ENCODE measurements around the gene CALB2. TPM values are rescaled to one million over a fixed set of nuclear protein-coding genes. Genes with fewer than 3 reads are reported as not detected.

The CALB2 gene
- total and polyA plus RNA-seq, 2 donors (not counting 3 experiments of a cell fraction or from before 2014, with no cell fraction given), result not detected

DNA sequence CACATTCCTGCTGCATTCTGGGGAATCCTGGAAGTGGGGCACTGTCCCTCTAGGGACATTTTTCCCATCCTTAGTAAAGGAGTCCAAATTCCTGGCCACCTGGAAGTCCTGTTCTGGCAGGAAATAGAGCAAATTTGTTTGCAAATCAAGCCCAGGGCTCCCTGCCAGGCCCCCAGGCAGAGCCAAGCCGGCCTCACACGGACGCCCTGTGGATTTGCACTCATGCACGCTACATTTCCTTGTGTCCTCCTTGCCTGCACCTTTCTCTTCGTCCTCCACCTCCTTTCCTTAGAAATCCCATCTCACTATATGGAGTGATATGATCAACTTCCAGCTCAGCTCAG, 7.0 kb upstream of the CALB2 start:
- no peak for FAIRE-seq
- Histone ChIP-seq H3K4me3 (replicated peaks in 1 of 3; ENCODE audit: insufficient read depth in 1 of 3, low read depth in 1 of 3, low read length in 3 of 3) (no peak overlapping the region), H2AFZ (ENCODE audit: low read depth, low read length) (no peak overlapping the region), H3K4me2 (ENCODE audit: insufficient read depth, low read length) (no peak overlapping the region), H3K4me1 (ENCODE audit: control insufficient read depth, extremely low read depth, insufficient read depth, low read length) (no peaks in the 10 kb centered on the region), H3K9ac (replicated peaks; ENCODE audit: extremely low read depth, insufficient read depth, low read length) (no peak overlapping the region), H3K79me2 (ENCODE audit: control insufficient read depth, insufficient read depth, low read length) (no peaks in the 10 kb centered on the region), H3K9me1 (replicated peaks; ENCODE audit: control insufficient read depth, extremely low read depth, insufficient read depth, low read length) (no peaks in the 10 kb centered on the region), H3K27ac (ENCODE audit: insufficient read depth, low read depth, low read length) (no peak overlapping the region), H3K36me3 (ENCODE audit: control insufficient read depth in 2 of 2, extremely low read depth in 1 of 2, insufficient read depth in 2 of 2, low read length in 2 of 2) (no peaks in the 10 kb centered on the region), H3K27me3 (ENCODE audit: control insufficient read depth in 2 of 2, insufficient read depth in 2 of 2, low read length in 2 of 2) (no peaks in the 10 kb centered on the region), H3K9me3 (replicated peaks; ENCODE audit: control insufficient read depth, insufficient read depth, low read length) (no peaks in the 10 kb centered on the region), H4K20me1 (replicated peaks; ENCODE audit: control insufficient read depth, extremely low read depth, insufficient read depth, low read length) (no peaks in the 10 kb centered on the region)
- intact Hi-C loops (cut with micrococcal nuclease) (no loop called here), dilution Hi-C loops (cut with MboI; ENCODE audit: extremely low pct_ligation_motif_present, low sequenced_read_pairs) (no loop called here)
- DNase-seq (ENCODE audit: low read depth, low spot score), result no peak
- POLR2A ChIA-PET, result no interaction called here
- CTCF ChIA-PET, result no interaction called here
- BruUV-seq (replicated peaks), result no TSS peak
- no peak for TF ChIP-seq MYC (IDR thresholded peaks at IDR 0.05; ENCODE audit: low read depth, low read length)
- no peak for TF ChIP-seq CTCF (IDR thresholded peaks at IDR 0.05; ENCODE audit: extremely low read depth in 1 of 2, insufficient read depth in 1 of 2, low read depth in 1 of 2, low read length in 2 of 2)
- TF ChIP-seq POLR2AphosphoS5 (IDR thresholded peaks at IDR 0.05; ENCODE audit: insufficient read depth, low read depth, low read length), result no peak
- no peak for TF ChIP-seq FOS (IDR thresholded peaks at IDR 0.05; ENCODE audit: borderline replicate concordance, insufficient read depth, low read length)
- no peak for TF ChIP-seq POLR2A (IDR thresholded peaks at IDR 0.05; ENCODE audit: low read depth, low read length)
- TF ChIP-seq MAX (IDR thresholded peaks at IDR 0.05; ENCODE audit: insufficient read depth, insufficient read length), result no peak
- TF ChIP-seq GATA2 (IDR thresholded peaks at IDR 0.05; ENCODE audit: insufficient read depth, insufficient read length, low read depth, low read length), result no peak
- no peak for TF ChIP-seq EZH2 (IDR thresholded peaks at IDR 0.05; ENCODE audit: borderline replicate concordance, low read depth, low read length, severe bottlenecking)
- TF ChIP-seq JUN (IDR thresholded peaks at IDR 0.05; ENCODE audit: borderline replicate concordance, insufficient read depth, insufficient read length, low read depth), result no peak
